Glomerular endothelial cell (primary cell): Measurements from ENCODE around the gene NAIP. TPM values are rescaled to one million over a fixed set of nuclear protein-coding genes. Genes with fewer than 3 reads are reported as not detected.

ENCODE experiments used
- total RNA-seq: library from RNA; depleted of rRNA; stranded (reverse); fragments of >200 nt; gene quantifications from 2 replicates; pipeline ENCODE4 v1.2.3, GENCODE V29; 2015

Gene NAIP
- total RNA-seq, 1 donor from 2014 or later, result 1.8 TPM

Other genes with a start within 250 kb of the NAIP start
- 1.2 and 9.4 TPM in 2 replicates for gene SERF1A, start 124.7 kb downstream of the NAIP start, total RNA-seq
- gene SMN1, start 100.3 kb downstream of the NAIP start, total RNA-seq, result 20.4 and 29.8 TPM in 2 replicates
- 0.53 and 8.2 TPM in 2 replicates for gene GTF2H2, start 42.3 kb upstream of the NAIP start, total RNA-seq